GM12865 (cell line): Measurements from ENCODE around the gene ADK.
"Not testable (repeated sequence)": the region's sequence is repeated elsewhere in the genome, so short reads cannot be mapped to it uniquely, and the experiment has no call there.

Source experiments
- DNase-seq: peaks from one replicate; pipeline ENCODE4 v3.0.0; 2010; ENCODE audit warnings: low read depth
- H3K4me3 ChIP-seq: 2 replicates; pipeline ENCODE4 v1.5.1; 2011; ENCODE audit warnings: mild to moderate bottlenecking, low read depth, low read length, control low read depth
- TF ChIP-seq, protein P1 (sequence below): IDR thresholded peaks from 2 replicates; pipeline ENCODE4 v1.5.1; 2011; ENCODE audit warnings: low read length, control low read depth, low read depth, inconsistent platforms; ENCODE audit not compliant: insufficient read depth; ENCODE audit errors: missing control alignments

ADK gene

DNA sequence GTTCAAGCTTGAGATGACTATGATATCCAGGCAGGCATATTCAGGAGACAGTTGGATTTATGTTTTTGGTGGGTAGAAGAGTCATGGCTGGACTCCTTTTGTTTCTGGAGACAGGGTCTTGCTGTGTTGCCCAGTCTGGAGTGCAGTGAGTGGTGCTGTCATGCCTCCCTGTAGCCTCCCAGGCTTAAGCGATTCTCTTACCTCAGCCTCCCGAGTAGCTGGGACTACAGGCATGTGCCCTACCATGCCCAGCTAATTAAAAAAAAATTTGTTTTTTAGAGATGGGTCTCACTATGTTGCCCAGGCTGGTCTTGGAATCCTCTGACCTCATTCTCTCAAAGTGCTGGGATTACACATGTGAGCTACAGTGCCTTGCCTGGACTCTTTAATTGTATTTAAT is 62.0 kb downstream of the ADK start:
- H3K4me3 ChIP-seq, result no peak overlapping the region
- DNase-seq, result no peak
- TF ChIP-seq, protein P1, sequence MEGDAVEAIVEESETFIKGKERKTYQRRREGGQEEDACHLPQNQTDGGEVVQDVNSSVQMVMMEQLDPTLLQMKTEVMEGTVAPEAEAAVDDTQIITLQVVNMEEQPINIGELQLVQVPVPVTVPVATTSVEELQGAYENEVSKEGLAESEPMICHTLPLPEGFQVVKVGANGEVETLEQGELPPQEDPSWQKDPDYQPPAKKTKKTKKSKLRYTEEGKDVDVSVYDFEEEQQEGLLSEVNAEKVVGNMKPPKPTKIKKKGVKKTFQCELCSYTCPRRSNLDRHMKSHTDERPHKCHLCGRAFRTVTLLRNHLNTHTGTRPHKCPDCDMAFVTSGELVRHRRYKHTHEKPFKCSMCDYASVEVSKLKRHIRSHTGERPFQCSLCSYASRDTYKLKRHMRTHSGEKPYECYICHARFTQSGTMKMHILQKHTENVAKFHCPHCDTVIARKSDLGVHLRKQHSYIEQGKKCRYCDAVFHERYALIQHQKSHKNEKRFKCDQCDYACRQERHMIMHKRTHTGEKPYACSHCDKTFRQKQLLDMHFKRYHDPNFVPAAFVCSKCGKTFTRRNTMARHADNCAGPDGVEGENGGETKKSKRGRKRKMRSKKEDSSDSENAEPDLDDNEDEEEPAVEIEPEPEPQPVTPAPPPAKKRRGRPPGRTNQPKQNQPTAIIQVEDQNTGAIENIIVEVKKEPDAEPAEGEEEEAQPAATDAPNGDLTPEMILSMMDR, result no peak

DNA sequence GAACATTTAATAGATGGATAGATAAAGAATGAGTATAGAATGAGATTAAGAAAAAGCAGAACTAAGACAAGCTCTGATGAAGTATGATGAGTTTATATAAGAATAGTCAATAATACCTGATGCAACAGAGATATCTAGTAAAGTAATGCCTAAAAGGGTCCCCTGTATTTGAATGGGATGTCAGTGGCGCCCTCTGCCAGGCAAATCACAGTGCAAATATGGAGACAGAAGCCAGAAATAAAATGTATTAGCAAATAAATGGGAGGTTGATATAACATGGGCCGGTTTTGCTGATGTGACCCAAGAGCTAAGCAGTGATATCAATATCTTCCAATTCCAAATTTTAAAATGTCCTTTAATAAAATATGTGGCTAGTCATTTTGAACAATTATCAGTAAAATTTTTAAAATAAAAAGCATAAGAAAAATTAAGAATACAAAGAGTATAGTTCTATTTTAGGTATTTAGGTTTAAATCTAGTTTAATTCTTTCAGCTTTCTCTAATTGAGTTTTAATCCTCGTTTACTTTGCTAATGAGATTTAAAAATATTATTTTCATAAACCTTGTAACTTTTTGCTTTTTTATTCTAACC is 62.6 kb downstream of the ADK start:
- H3K4me3 ChIP-seq, result no peak overlapping the region
- DNase-seq, result peak; percentile 47
- TF ChIP-seq, protein P1, result peak; percentile 18

DNA sequence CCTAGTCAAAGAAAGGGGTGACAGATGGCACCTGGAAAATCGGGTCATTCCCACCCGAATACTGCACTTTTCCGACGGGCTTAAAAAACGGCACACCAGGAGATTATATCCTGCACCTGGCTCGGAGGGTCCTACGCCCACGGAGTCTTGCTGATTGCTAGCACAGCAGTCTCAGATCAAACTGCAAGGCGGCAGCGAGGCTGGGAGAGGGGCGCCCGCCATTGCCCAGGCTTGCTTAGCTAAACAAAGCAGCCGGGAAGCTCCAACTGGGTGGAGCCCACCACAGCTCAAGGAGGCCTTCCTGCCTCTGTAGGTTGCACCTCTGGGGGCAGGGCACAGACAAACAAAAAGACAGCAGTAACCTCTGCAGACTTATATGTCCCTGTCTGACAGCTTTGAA is 66.1 kb downstream of the ADK start:
- H3K4me3 ChIP-seq, DNase-seq: not testable (repeated sequence)

DNA sequence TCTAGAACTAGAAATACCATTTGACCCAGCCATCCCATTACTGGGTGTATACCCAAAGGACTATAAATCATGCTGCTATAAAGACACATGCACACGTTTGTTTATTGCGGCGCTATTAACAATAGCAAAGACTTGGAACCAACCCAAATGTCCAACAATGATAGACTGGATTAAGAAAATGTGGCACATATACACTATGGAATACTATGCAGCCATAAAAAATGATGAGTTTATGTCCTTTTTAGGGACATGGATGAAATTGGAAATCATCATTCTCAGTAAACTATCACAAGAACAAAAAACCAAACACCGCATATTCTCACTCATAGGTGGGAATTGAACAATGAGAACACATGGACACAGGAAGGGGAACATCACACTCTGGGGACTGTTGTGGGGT is 71.4 kb downstream of the ADK start:
- DNase-seq, H3K4me3 ChIP-seq: not testable (repeated sequence)

DNA sequence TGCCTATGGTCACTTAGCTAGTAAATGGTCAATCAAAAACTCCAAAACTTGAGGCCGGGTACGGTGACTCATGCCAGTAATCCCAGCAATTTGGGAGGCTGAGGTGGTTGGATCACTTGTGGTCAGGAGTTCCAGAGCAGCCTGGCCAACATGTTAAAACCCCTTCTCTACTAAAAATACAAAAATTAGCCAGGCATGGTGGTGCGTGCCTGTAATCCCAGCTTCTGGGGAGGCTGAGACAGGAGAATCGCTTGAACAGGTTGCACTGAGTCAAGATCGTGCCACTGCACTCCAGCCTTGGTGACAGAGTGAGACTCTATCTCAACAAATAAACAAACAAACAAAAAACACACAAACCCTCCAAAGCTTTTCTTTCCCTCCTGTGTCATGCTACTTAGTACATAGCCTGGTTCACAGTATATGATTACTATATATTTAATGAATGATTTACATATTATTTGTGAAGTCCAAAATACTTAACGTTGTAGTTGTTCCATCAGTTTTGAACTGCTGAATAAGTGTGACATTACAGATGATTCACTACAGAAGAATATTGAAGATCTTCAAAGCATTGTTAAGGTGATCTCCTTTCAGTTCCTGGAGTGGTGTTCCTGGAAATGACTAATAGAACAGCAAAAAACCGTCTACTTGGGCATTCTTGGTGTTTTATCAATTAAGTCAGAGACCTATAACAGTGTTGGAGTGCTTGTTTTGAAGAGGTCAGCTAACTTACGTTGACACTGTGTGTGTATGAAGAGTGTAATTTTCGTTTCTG is 72.9 kb downstream of the ADK start:
- TF ChIP-seq, protein P1, result no peak
- DNase-seq, result peak; percentile 39
- H3K4me3 ChIP-seq, result no peak overlapping the region

DNA sequence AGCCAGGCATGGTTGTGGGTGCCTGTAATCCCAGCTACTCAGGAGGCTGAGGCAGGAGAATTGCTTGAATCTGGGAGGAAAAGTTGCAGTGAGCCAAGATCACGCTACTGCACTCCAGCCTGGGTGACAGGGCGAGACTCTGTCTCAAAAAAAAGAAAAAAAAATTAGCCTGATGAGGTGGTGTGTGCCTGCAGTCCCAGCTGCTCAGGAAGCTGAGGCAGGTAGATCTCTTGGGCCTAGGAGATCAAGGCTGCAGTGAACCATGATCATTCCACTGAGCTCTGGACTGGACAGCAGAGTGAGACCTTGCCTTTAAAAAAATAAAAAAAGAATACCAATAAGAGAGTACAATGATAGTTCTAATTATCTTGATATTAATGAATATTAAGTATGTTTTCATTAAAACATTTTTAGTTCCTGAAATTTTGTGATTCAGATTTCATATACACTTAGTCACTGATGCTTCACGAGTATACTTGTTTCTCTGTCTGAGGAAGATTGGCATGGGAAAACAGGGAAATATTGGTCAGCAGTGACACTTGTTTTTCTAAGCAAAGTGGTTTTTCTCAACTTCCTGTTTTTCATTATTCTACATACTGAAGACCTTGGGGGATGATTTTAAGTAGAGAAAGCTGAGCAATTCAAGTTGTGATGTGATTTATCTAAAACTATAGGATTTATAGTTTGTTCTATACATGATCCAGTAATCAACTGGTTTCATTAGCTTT is 76.8 kb downstream of the ADK start:
- no peak overlapping the region for H3K4me3 ChIP-seq
- DNase-seq, result peak; percentile 26
- TF ChIP-seq, protein P1, result no peak

DNA sequence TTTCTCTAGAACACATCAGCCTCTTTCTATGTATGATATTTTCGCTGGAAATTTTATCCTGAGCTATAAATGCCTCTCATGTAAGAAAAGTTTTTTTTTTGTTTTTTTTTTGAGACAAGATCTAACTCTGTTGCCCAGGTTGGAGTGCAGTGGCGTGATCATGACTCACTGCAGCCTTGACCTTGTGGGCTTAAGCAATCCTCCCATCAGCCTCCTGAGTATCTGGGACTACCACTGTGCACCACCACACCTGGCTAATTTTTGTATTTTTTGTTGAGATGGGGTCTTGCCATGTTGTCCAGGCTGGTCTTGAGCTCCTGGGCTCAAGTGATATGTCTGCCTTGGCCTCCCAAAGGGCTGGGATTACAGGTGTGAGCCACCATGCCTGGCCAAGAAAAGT is 80.4 kb downstream of the ADK start:
- DNase-seq, result no peak
- TF ChIP-seq, protein P1, result no peak
- H3K4me3 ChIP-seq, result no peak overlapping the region
